Stimulated activated CD8-positive, alpha-beta memory T cell treated with anti-CD3 and anti-CD28 coated beads, Interleukin-7, amount 100 ng/mL, for 24 hours (primary cell): Measurements from ENCODE around the gene TSC22D1.

ENCODE experiments used
- DNase-seq: peaks from one replicate; pipeline ENCODE4 v3.0.0-alpha.2; 2020; ENCODE audit warnings: low read depth

Gene TSC22D1

DNA sequence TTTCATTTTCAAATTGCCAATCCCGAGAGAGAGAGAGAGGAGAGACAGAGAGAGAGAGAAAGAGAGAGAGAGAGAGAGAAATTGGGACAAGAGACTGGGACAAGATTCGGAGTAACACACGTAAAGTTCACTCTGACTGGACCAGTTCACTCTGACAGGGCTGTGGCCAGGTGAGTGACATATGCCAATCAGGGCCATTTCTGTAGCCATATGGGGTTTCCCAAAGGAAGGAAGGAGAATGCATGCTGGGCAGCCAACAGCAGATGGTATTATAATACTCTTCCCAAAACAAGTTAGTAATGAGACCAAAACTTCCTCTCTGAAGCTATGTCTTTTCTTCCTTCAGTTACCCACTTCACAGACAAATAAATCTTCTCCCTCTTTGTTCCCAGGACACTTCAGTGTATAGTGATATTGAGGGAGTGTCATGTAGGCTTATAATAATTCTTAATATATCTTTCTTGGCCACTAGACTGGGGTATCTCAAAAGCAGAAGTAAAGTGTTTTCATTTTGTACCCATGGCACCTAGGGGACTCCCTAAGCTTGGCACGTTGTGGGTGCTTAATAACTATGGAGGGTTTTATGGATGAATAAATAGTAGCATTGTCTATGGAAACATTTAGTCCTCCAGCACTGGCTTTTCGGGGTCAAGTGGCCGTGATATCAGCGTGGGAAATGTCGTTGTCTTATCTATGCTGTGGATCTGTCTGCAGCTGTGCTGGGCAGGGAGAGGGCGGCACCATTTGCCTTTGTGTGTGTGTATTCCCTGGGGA, 150.9 kb downstream of the TSC22D1 start:
- no peak for DNase-seq

DNA sequence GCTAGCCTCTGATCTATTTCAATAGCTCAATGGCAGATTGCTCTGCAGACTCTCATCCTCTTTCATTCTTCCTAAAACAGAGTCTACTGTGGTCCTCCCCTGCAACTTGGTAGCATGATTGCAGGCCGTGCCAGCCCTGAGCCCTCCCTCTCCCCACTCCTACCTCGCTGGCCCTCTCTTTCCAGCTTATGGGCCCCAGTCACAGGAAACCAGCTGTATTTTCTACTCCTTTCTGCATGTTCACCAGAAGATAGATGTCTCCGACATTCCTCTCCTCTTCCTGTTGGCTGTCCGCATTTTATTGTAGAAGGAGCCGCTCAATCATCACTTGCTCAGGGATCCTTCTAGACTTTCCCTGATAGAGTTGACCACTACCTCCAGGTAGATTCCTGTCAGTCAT, 152.3 kb downstream of the TSC22D1 start:
- DNase-seq, result no peak

DNA sequence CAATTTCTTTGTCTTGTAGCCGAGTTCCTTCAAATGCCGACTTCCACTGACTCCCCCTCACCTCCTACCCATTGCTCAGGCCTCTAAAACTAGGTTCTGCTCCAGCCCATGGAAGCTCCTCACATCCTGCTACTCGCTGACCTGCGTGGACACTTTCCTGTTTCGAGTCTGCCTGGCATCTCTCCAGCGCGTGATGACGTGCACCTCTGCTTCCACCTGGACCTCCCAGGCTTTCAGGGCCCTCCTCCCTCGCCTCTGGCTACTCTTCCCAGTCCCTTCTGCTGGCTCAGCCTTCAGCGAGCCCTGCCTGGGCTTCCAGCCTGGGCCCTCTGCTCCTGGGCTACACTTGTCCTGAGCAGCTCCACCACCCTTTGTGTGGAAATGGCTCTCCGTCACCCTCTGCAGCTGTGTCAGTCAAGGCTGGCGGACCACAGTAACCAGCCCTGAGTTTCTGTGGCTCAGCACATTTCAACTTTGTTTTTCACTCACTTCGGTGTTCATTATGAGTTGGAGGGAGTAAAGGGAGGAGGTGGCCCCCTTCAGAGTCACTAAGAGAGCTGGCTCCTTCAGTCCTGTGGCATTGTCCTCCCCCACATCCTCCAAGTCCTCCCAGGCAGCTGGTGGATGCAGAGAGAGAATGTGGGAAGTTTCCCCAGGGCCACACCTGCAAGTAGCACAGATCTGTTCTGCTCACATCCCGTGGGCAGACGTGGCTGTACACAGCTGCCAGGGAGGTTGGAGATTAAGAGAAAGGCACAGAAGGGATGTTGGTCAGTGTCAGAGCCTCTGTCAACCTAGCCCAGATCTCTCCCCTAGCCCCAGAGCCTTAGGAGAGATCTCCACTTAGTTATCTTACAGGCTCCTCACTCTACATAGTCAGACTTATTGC, 153.1 kb downstream of the TSC22D1 start:
- DNase-seq, result no peak

DNA sequence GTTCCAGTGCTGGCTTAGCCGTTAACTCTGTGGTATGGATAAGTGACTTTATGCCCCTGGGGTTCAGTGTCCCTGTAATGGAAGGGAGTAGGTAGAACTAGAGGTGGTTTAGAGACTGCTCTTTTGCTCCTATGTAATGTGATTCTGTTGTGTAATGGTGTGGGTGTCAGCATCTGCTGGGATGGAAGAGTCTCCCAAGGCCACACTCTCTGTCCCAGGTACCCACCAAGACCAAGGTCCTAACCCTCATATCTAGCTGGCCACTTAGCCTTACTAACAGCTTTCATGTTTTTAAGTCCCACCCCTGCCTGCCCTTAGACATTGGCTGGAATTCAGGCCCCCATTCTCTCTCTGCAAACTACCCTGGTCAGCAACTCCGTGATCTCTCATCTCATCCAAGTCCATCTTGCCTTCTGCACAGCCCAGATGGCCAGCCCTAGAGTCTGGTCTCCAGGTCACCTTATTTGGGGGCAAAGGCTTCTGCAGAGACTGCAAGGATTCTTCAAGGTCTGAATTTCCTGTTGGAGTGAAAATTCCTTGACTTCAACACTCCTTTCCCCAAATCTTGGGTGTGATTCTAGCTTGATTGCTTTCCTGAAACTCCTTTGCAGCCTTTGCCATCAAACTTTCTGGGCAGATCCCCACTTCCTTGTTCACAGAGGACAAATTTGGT, 154.1 kb downstream of the TSC22D1 start:
- no peak for DNase-seq

DNA sequence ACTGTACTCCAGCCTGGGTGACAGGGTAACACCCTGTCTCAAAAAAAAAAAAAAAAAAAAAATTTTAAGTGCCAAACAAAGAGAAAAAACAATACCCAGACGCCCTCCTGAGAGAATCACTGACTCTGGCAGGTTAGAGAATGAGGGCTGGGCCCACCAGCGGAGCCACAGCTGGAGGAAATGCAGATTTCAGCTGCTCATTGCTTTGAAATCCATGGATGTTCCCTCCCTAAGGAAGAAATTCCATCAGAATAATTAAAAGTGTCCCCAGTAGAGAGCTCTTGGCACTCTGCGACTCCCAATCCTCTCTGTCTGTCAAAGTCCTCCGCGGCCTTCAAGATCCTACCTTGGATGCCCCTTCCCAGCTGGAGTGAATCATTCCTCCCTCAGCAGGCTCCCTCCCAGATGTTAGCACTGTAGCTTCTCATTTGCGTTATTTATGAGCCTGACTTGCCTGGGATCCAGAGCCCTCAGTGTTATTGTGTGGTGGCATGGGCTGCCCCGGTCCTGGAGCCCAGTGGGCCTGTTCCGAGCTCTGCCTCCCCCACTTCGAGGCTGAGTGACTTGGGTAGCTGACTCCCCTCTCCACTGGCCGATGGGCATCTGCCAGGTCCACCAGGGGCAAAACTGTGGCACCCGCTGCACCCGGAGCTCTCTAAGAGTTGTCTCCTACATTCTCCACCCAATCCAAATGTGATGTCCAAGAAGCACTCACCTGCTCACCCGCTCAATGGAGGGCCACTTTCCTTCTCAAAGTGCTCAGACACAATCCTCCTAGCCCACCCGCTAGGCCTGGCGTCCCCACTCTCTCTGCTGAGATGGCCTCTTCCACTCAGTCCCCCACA, 155.5 kb downstream of the TSC22D1 start:
- DNase-seq, result no peak

DNA sequence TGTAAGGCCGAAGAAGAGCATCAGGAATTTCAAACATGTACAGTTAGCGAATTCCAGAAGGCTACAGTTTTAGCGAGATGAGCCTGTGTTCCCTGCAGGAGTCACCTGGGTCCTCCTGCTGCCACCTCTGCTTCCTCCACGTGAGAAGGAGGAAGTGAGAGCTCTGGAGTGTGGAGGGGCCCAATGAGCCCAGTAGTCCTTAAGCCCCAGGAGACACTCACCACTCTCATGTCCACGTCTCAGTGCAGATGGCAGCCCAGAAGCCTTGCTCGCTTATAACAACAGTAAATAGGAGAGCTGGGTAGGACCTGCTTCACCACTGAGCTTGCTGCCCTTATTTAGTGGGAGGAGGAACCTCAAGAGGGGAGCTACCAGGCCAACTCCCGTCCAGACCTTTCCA, 158.3 kb downstream of the TSC22D1 start:
- no peak for DNase-seq

DNA sequence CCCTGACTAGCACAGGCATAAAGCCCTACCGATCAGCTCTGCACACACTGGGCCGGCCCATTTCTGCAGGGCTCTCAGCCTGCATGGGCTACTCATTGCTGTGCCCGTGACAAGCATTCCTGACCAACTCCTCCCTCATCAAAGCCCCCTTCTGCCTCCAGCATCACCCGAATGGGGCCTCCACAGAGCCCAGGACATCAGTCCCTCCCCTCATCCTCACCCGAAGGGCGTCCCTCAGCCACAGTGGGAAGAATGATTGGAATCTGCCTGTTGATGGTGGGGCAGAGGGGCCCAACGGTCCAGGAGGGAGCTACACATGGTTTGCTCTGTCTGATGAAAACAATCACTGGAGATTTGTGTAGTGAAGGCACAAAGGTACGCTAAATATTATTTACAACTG, 158.7 kb downstream of the TSC22D1 start:
- no peak for DNase-seq

DNA sequence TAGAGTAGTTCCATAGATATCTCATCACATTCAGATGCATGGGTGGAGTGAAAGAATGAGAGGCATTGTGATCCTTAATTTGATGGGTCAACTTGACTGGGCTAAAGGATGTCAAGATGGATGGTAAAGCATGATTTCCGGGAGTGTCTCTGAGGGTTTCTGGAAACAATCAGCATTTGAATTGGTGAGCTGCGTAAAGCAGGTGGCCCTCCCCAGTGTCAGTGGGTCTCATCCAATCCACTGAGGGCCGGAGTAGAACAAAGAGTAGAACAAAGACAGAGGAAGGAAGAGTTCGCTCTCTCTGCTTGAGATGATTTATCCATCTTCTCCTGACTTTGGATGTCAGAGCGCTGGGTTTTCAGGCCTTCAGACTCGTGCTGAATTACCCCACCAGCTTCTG, 159.4 kb downstream of the TSC22D1 start:
- DNase-seq, result no peak

DNA sequence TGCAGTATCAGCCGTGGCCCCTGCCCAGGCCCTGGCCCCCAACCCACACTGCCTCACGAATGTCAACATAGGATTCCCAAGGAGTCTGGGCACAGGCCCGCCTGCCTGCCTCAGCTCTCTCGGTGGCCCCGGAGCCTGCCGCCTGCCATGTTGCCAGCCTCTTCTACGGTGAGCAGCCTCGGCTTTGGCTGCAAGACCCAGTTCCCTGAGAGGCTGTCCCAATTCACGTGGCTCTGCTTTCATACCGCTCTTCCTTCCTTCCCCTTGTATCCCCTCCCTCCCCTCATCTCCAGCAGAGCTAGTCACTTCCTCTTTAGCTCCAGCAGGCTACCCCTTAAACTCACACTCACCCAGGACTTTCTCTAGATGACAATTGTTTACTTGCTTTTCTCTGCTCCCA, 159.8 kb downstream of the TSC22D1 start:
- no peak for DNase-seq

DNA sequence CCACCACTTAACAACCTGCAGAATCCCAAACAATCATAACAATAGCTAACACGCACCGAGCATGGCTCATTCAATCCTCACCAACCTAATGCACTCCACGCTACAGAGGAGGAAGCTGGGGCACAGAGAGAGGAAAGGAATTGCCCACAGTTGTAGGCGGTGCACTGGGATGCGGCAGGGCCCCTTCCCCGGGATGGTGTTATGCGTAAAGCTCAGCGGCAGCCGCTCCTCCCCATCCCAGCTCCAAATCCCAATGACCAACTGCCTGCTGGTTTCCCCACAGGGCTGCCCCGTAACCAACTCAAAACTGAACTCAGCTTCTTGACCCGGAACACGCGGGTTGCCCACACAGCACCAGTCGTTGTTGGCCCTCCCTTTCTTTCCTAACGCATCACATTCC, 160.3 kb downstream of the TSC22D1 start:
- no peak for DNase-seq

DNA sequence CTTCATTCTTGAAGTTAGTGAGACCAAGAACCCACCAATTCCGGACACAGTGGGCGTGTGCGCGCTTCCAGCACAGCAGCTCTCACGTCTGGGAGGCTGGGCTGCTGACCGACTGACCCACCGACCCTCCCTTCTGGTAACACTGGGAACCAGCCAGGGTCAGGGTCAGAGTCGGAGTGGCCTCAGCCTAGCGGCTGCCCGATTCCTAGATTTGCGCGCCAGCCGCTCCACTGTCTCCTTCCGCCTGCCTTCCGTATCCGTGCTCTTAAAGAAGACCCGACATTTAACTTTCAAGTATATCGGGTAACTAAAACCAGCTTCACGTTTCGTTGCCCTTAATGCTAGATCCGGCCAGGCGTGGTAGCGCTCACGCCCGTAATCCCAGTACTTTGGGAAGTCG, 161.4 kb downstream of the TSC22D1 start:
- no peak for DNase-seq

DNA sequence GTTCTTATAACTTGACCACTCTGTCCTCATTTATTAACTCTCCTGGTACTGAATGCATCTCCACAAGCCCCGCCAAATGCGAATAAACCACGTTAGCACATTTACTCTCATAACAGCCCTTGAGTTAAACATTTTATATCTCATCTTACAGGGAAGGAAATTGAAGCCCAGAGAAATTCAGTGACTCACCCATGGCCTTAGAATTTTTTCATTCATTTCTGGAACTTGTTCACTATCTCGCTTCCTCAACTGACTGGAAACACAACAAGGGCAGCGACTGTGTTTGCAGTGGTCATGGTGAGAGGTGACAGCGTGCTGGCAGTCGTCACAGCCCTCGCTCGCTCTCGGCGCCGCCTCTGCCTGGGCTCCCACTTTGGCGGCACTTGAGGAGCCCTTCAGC, 163.0 kb downstream of the TSC22D1 start:
- DNase-seq, result no peak

DNA sequence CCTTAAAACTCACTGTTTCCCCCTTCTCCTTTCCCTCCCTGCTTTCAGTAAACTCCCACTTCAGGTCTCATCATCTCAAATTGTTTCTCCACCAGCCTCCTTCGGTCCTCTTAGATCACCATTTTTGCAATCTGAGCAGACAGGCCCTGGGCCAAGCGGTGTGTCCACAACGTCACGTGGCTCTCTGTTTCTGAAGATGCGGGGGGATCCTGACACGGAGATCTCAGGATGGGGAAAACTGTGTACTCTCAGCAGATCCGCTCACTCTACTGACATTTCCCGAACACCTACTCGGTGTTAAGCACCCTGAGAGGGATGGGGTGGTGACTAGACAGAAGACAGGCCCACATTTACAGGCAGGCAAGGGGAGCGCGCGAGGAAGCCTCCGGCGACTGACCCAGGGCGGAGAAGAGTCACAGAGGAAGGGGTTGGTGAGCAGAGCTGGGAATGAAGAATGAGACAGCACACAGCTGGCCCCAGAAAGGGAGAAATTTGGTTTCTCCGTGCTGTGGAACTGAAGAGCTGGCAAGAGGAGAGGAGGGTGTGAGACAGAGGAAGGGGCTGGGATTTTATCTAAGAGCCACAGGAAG, 163.7 kb downstream of the TSC22D1 start:
- no peak for DNase-seq

DNA sequence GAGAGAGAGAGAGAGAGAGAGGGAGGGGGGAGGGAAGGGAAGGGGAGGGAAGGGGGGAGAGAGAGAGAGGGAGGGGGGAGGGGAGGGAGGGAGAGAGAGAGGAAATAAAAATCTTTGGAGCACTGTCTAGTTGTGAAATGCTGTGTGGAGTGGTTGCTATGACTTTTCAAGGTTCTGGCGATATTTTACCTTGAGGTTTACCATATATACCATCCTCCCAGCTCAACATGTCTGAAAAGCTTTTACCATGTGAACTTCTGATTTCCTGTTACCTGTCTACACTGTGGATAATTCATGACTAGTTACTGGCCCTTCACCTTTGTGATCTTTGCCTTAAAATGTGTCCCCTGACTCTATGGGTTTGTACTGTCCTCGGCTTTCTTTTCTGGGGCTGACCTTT, 164.3 kb downstream of the TSC22D1 start:
- DNase-seq, result no peak

DNA sequence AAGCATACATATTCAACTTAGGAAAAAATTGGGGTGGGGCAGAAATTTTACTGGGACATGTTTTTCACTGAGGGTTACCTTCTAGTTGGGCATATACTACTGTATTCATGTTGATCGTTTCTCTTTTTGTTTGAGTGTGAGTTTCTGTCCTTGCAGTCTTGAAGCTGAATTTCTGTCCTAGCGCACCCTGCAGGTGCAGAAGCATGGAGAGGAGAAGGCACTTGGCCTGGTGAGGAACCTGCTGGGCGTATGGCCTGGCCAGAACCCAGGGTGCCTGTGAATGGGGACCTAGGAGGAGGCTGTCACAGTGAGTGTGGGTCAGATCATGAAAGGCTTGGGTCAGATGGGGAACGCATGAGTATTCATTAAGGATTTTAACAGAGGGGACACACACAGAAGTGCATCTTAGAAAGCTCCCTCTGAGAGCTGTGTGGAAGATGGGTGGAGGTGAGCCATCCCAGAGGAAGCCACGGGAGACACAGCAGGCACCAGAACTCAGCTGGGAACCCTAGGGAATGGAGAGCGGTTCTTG, 165.7 kb downstream of the TSC22D1 start:
- no peak for DNase-seq

DNA sequence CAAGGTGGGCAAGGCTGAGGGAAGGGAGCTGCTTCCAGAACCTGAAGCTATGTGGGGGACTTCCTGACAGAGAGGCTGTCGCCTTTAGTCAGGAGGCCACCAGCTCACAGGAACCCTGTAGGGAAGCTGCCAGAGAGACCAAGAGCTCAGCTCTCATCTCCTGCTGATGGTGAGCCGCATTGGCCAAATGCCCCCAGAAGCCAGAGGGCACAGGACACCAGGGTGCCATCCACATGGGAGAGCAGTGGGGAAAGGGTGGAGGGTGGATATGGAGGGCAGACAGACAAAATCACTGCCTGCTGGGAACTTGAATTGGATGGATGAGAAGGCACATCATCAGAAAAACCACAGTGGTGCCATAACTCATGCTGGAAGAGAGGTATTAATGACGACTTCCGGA, 166.5 kb downstream of the TSC22D1 start:
- DNase-seq, result no peak

DNA sequence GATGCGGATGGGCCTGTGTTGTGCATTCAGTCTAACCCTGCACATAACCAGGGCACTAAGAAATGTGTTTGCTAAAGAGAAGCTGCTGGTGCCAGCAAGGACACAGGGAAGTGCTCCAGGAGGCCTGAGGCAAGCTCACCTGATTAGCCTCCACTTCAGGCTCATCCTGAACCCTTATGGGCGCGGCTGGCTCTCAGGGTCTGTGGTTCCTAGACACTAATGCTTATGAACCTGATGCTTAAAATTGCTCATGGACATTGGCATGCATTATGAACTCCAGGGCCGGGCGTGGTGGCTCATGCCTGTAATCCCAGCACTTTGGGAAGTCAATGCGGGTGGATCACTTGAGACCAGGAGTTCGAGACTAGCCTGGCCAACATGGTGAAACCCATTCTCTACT, 168.2 kb downstream of the TSC22D1 start:
- no peak for DNase-seq

DNA sequence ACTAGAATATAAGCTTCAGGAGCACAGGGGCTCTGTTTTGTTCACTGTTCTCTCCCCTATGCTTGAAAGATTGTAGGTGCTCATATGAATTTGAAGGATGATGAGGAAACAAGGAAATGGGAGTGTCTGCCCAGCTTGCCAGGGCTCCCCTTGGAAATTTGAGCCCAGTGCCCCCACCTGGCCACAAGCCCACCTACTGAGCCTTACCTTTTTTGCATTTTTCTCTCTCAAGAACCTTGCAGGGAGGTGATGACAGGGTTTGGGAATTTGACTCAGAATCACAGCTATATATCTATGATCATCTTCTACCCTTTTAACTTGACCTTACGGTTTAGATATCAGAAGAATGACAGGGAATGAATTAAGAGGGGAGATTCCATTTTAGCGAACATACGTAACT, 168.8 kb downstream of the TSC22D1 start:
- no peak for DNase-seq

DNA sequence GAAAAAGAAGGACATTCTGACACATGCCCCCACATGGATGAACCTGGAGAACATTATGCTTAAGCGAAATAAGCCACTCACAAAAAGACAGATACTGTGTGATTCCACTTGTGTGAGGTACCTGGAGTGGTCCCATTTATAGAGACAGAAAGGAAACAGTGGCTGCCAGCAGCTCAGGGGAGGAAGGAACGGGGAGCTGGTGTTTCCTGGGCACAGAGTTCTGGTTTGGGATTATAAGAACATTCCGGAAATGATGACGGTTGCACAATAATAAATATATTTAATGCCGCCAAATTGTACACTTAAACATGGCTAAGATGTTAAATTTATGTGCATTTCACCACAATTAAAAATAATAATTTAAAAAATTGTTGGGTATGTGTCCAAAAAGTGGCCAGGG, 169.5 kb downstream of the TSC22D1 start:
- no peak for DNase-seq

DNA sequence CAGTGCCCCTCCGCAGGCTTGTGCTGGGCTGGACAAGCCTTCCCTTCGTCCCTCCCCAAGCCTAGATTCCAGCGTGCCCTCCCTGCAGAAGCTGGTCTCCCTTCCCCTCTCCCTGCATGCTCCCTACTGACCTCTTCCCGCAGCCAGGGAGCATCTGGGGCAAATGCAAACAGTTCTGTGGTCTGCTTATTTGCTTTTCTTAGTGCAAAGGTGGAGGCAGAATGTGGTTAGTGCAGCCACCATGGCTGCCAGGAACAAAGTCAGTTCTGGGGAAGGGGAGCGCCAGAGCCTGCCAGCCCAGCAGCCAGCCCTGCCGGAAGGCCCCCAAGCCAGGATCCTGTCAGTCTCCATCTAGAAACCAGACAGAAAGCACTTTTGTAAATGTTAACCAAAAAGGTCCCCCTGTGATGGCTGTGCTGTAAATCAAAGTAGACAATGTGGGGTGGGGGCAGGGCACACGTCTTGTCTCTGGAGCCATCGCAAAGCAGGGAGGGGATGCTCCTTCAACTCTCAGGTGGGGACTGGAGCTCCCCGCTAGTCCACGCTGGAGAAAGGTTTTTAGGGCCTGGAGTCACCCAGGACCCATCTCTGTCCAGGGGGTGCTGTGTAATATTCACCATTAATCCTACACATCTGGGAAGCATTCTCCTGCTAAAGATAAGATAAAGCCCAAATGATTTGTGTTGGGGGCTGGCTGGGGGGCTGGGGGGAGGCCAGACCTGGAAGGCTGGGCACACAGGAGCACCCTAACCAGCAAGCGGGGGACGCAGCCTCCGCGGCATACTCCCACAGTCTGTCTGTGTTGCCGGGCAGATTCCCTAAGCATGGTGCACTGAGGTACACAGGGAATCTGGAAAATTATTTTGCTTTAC, 171.6 kb downstream of the TSC22D1 start:
- no peak for DNase-seq
